Sigmoid colon (tissue), 7 donors: ENCODE measurements around the gene KANK2. TPM values are rescaled to one million over a fixed set of nuclear protein-coding genes. Genes with fewer than 3 reads are reported as not detected.
A peak's percentile ranks its signal among the peaks of the same experiment; 100 is the strongest.

Experiments used
- DNase-seq: peaks from one replicate; pipeline ENCODE4 v3.0.0-alpha.2; 2019
- H3K27ac ChIP-seq, 4 donors: fragments of 200-600 bp; sonication (generic); one replicate each; pipeline ENCODE4 v1.5.1; 2016 to 2019; ENCODE audit warnings: mild to moderate bottlenecking in 1 of 4
- H3K27me3 ChIP-seq, 3 donors: fragments of 200-600 bp; sonication (generic); one replicate each; pipeline ENCODE4 v1.5.1; 2019; ENCODE audit warnings: mild to moderate bottlenecking in 1 of 3
- H3K36me3 ChIP-seq, 4 donors: fragments of 200-600 bp; sonication (generic); one replicate each; pipeline ENCODE4 v1.5.1; 2016 to 2019
- H3K4me1 ChIP-seq, 4 donors: fragments of 200-600 bp; sonication (generic); one replicate each; pipeline ENCODE4 v1.5.1; 2017 to 2019
- H3K4me3 ChIP-seq, 4 donors: fragments of 200-600 bp; sonication (generic); one replicate each; pipeline ENCODE4 v1.5.1; 2017 to 2019; ENCODE audit warnings: mild to moderate bottlenecking in 2 of 4, moderate library complexity in 1 of 4
- H3K9me3 ChIP-seq, 4 donors: fragments of 200-600 bp in 3 of 4; sonication (generic) in 3 of 4; one replicate each; pipeline versions ENCODE4 v1.5.1 to v1.6.1; 2013 to 2019
- EP300 ChIP-seq, 4 donors: sonication (generic); formaldehyde crosslinking; IDR thresholded peaks; one replicate each; pipeline ENCODE4 v1.6.1; 2017; ENCODE audit warnings: antibody characterized with exemption in 4 of 4
- POLR2A ChIP-seq, 2 donors: fragments of 450-650 bp; IDR thresholded peaks; one replicate each; pipeline ENCODE4 v1.6.1; 2016; ENCODE audit warnings: antibody characterized with exemption in 2 of 2, mild to moderate bottlenecking in 2 of 2, moderate library complexity in 2 of 2
- POLR2AphosphoS5 ChIP-seq, 4 donors: sonication (generic); formaldehyde crosslinking; IDR thresholded peaks; one replicate each; pipeline ENCODE4 v1.6.1; 2017; ENCODE audit warnings: antibody characterized with exemption in 4 of 4
- WGBS, 2 donors: extraction: QIAGEN DNeasy Blood & Tissue Kit; methylation state at CpG; one replicate each; pipeline ENCODE4 v1.1.7; 2013; 5-methylcytosine and 5-hydroxymethylcytosine counted together
- intact Hi-C: fragments of 100-400 bp; cut with DNase I; formaldehyde crosslinking; loops from one replicate; pipeline ENCODE4 v1.15.1; 2023
- polyA plus RNA-seq, 3 donors: library from polyadenylated mRNA; stranded (reverse); fragments of 200-250 nt; gene quantifications; one replicate each; pipeline ENCODE4 v1.2.3, GENCODE V29; 2013
- total RNA-seq, 4 donors: library from RNA; depleted of rRNA; stranded (reverse); fragments of >200 nt; gene quantifications; one replicate each; pipeline ENCODE4 v1.1.0, GENCODE V29; 2016
- TF ChIP-seq, protein P1 (sequence below), 4 experiments: fragments of 450-650 bp in 3 of 4; fragments of 200-600 bp in 1 of 4; IDR thresholded peaks; one replicate each; pipeline ENCODE4 v1.5.1; 2016 to 2019; ENCODE audit warnings: antibody characterized with exemption in 4 of 4, mild to moderate bottlenecking in 3 of 4, moderate library complexity in 2 of 4
- donor health status: healthy with polysubstance abuse.
- donor health status: Bipolar disorder and iron deficiency.
- donor health status: healthy.

The KANK2 gene
- total and polyA plus RNA-seq, 7 donors = 29.8 to 1,314 (median 691) TPM

DNA sequence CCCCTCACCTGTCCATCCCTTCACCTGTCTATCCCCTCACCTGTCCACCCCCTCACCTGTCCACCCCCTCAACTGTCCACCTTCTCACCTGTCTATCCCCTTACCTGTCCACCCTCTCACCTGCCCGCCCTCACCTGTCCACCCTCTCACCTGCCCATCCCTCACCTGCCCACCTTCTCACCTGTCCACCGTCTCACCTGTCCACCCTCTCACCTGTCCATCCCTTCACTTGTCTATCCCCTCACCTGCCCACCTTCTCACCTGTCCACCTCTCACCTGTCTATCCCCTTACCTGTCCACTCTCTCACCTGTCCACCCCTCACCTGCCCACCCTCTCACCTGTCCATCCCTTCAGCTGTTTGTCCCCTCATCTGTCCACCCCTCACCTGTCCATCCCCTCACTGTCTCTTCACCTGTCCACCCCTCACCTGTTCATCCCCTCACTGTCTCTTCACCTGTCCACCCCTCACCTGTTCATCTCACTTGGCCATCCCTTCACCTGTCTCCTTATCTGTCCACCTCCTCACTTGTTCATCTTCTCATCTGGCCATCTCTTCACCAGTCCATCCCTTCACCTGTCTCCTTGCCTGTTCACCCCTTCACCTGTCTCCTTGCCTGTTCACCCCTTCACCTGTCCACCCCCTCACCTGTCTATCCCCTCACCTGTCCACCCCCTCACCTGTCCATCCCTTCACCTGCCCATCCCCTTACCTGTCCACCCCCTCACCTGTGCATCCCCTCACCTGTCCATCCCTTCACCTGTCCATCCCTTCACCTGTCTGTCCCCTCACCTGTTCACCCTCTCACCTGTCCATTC lies 12.7 kb upstream of the KANK2 start:
- no peaks in the 10 kb centered on the region for H3K9me3 ChIP-seq
- no peak for TF ChIP-seq EP300 (IDR thresholded peaks at IDR 0.05)
- TF ChIP-seq POLR2A (IDR thresholded peaks at IDR 0.05) = no peak
- TF ChIP-seq, protein P1, sequence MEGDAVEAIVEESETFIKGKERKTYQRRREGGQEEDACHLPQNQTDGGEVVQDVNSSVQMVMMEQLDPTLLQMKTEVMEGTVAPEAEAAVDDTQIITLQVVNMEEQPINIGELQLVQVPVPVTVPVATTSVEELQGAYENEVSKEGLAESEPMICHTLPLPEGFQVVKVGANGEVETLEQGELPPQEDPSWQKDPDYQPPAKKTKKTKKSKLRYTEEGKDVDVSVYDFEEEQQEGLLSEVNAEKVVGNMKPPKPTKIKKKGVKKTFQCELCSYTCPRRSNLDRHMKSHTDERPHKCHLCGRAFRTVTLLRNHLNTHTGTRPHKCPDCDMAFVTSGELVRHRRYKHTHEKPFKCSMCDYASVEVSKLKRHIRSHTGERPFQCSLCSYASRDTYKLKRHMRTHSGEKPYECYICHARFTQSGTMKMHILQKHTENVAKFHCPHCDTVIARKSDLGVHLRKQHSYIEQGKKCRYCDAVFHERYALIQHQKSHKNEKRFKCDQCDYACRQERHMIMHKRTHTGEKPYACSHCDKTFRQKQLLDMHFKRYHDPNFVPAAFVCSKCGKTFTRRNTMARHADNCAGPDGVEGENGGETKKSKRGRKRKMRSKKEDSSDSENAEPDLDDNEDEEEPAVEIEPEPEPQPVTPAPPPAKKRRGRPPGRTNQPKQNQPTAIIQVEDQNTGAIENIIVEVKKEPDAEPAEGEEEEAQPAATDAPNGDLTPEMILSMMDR (IDR thresholded peaks at IDR 0.05) = no peak
- no peak for TF ChIP-seq POLR2AphosphoS5 (IDR thresholded peaks at IDR 0.05)
- 86 to 87% methylated on average over 2 of the region's 2 CpGs for WGBS, 2 donors
- H3K4me3 ChIP-seq = no peak overlapping the region
- peak overlapping the region in 2 of 4 donors; percentile 55 to 67 for H3K27ac ChIP-seq
- peaks cover 0 to 8% (median 5%) of the 10 kb centered on the region in 4 donors for H3K4me1 ChIP-seq
- H3K36me3 ChIP-seq = peaks cover 0 to 44% (median 7%) of the 10 kb centered on the region in 4 donors
- no peaks in the 10 kb centered on the region for H3K27me3 ChIP-seq
- intact Hi-C loops = loop anchor here (10.0 kb wide), 1 partner anchor 265 kb away; no protein-coding TSS in a partner anchor
- no peak for DNase-seq

DNA sequence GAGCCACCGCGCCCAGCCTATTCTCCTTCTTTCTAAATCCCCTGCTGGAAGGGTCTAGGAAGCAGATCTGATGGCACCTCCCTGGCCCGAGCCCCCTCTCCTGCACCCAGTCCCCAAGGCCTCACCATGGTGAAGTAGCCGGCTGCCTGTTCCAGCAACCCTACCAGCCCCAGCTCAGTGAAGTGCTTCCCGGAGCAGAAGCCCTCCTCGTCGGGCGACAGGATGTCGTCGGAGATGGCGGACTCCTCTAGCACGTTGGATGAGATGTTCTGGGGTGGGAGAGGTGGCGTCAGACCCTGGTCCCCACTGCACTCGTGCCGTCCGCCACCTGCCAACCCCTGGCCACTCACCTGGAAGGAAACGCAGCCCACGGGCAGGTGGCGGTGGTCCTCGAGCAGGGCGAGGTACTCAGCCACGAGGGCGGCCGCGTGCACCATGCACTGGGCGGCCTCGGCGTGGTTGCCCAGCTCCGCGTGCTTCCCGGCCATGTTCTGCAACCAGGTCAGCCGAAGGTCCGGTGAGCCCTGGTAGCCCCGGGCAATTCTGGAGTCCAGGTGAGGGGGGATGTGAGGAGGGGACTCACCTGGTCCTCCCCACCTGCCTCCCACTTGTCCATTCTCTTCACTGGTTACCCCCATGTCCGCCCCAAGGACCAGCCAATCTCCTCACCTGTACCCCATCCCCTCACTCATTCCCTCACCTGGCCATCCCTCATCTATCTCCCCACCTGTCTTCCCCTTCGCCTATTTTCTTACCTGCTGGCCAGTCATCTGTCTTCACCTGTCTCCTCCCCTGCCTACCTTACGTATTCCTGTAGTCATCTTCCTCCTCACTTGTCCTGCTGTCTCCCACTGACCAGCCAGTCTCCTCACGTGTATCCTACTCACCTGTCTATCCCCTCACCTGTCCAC lies 11.5 kb upstream of the KANK2 start:
- Histone ChIP-seq H3K4me1 (peaks cover 0 to 20% (median 17%) of the 10 kb centered on the region in 4 donors), H3K27ac (peak overlapping the region in 2 of 4 donors; percentile 55 to 67), H3K27me3 (no peaks in the 10 kb centered on the region), H3K4me3 (no peak overlapping the region), H3K36me3 (peaks cover 0 to 36% (median 3%) of the 10 kb centered on the region in 4 donors), H3K9me3 (no peaks in the 10 kb centered on the region)
- TF ChIP-seq POLR2AphosphoS5 (IDR thresholded peaks at IDR 0.05) = no peak
- no peak for TF ChIP-seq POLR2A (IDR thresholded peaks at IDR 0.05)
- TF ChIP-seq, protein P1 (IDR thresholded peaks at IDR 0.05) = no peak
- no peak for TF ChIP-seq EP300 (IDR thresholded peaks at IDR 0.05)
- no peak for DNase-seq
- intact Hi-C loops = loop anchor here (10.0 kb wide), 1 partner anchor 264 kb away; no protein-coding TSS in a partner anchor
- WGBS, 2 donors = 87 to 91% methylated on average over 38 of the region's 38 CpGs

DNA sequence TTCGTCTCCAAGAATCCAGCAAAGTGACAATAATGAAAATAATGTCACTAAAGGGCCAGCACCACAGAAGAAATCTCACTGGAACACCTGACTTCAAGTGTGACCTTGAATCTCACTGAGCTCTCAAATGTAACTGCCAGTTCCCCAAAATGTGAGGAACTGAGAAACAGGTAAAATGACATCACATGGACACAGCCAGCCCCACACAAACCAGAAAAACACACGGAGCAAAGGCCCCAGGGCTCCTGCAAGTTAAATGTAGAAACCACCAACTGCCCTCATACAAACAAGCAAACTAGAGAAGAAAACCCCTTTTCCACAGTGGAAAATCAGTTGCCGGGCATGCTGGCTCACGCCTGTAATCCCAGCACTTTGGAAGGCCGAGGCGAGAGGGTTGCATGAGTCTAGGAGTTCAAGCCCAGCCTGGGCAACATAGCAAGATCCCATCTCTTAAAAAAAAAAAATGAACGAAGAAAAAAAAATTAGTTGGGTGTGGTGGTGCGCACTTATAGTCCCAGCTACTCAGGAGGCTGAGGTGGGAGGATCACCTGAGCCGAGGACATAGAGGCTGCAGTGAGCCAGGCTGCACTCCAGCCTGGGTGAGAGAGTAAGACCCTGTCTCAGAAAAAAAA lies 8.7 kb upstream of the KANK2 start:
- no peak for DNase-seq
- WGBS, 2 donors = 82 to 87% methylated on average over 9 of the region's 9 CpGs
- Histone ChIP-seq H3K27ac (peak overlapping the region; percentile 91 to 98 (median 94)), H3K36me3 (peaks cover 0 to 18% (median 2%) of the 10 kb centered on the region in 4 donors), H3K4me1 (peaks cover 0 to 43% (median 34%) of the 10 kb centered on the region in 4 donors), H3K27me3 (no peaks in the 10 kb centered on the region), H3K4me3 (no peak overlapping the region), H3K9me3 (no peaks in the 10 kb centered on the region)
- TF ChIP-seq POLR2AphosphoS5 (IDR thresholded peaks at IDR 0.05) (no peak), POLR2A (IDR thresholded peaks at IDR 0.05) (no peak), EP300 (IDR thresholded peaks at IDR 0.05) (no peak)
- TF ChIP-seq, protein P1 (IDR thresholded peaks at IDR 0.05) = no peak
- intact Hi-C loops = loop anchor here (2.0 to 10.0 kb wide), 2 partner anchors 169 to 261 kb away; no protein-coding TSS in a partner anchor

DNA sequence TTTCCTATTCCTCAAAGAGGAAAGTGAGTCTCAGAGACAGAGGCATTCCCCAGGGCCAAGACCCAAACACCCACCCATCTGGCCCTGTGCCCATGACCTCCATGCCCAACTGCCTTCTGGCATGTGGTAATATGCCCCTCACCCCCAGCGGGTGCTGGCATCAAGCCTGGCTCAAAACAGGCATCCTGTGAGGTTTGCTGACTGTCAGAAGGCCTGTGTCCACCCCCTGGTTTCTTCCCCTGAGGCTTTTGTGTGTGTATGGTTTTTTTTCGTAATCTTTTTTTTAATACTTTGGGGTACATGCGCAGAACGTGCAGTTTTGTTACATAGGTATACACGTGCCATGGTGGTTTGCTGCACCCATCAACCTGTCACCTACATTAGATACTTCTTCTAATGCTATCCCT lies 7.6 kb upstream of the KANK2 start:
- intact Hi-C loops = loop anchor here (1.0 to 10.0 kb wide), 3 partner anchors 68 to 260 kb away; no protein-coding TSS in a partner anchor
- Histone ChIP-seq H3K36me3 (peaks cover 0 to 26% (median 2%) of the 10 kb centered on the region in 4 donors), H3K27ac (peak overlapping the region; percentile 91 to 98 (median 94)), H3K4me1 (peaks cover 0 to 43% (median 34%) of the 10 kb centered on the region in 4 donors), H3K4me3 (peak overlapping the region in 1 of 4 donors; percentile 45), H3K27me3 (no peaks in the 10 kb centered on the region), H3K9me3 (no peaks in the 10 kb centered on the region)
- no peak for TF ChIP-seq POLR2A (IDR thresholded peaks at IDR 0.05)
- no peak for TF ChIP-seq POLR2AphosphoS5 (IDR thresholded peaks at IDR 0.05)
- DNase-seq = peak; percentile 76
- 24 to 75% methylated on average over 5 of the region's 5 CpGs for WGBS, 2 donors
